Right renal cortex interstitium (tissue), 3 donors: ENCODE measurements around the gene MIOX. TPM values are rescaled to one million over a fixed set of nuclear protein-coding genes. Genes with fewer than 3 reads are reported as not detected.

Experiments used
- DNase-seq, 3 donors: peaks; one replicate each; pipeline ENCODE4 v3.0.0-alpha.2; 2013; ENCODE audit warnings: low read depth in 3 of 3, low spot score in 2 of 3
- polyA plus RNA-seq, 3 donors: library from polyadenylated mRNA; unstranded; fragments of 120-200 nt; gene quantifications; one replicate each; pipeline ENCODE4 v1.2.1, GENCODE V29; 2013; ENCODE audit not compliant: insufficient read length in 3 of 3

MIOX gene
- polyA plus RNA-seq, 3 donors: 3.2 to 19.0 (median 13.4) TPM

DNA sequence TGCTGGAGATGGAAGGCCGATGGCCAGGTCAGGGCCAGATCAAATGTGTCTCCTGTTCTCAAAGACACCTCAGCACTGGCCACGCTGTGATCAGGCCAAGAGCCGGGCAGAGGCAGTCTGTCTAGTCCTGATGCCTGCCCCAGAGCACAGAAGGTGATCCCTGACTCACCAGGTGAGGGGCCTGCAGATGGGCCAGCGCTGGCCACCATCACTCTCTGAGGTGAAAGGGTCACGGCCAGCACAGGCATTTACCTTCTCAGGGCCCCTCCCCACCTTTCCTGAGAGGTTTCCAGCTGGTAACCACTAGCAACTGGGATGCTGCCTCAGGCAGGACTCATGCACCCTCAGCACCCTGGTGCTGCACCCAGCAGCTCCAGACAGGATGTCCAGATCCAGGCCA lies 14.7 kb upstream of the MIOX start:
- no peak for DNase-seq

DNA sequence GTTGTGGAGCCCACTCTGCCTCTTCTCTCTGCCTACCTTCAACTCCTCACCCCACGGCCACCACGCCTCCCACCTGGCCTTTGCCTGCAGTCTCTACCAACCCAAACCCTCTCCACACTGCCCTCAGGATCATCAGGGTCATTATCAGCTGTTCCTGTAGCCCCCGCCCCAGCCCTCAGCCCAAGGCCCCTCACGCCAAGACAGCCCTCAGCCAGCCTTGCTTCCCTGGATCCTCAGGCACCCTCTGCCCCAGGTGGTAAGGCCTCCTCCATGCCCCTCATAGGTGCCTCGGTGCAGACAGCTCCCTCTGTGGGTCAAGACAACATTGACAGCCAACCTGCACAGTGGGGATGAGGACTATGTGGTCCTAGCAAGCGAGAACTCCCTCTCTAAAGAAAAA lies 13.6 kb upstream of the MIOX start:
- no peak for DNase-seq

DNA sequence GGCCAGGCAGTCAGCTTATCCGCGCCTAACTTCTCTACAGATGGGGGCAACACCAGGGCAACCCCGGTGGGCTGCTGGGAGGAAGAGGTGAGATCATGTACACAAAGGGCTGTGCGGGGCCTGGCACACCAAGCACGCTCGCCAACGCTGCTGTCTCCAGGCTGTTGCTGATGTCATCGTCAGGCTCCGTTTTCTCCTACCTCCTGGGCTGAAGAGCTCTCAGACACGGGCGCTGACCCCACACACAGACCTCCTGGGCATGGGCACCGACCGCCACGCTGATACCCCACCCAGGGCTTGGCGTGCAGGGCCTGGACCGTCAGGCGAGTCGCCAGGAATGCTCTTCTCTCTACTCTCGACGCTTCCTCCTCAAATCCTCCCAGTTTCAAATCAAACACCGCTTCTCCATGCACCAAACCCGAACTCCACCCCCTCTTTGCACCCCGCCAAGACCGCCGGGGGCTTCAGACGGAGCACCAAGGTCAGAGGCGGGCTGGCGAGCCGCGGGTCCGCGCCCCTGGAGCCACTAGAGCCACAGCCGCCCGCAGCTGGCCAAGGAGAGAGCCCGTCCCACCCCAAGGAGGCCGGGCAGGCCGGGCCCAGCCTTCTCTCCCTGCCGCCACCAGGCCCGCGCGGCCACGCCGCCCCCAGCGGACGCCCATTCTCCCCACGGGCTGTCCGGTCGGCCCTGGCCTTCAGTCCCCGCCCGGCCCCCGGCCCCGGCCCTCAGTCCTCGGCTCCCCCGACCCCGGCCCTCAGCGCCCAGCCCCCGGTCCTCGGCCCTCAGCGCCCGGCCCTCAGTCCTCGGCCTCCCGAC lies 12.6 kb upstream of the MIOX start:
- DNase-seq: no peak

DNA sequence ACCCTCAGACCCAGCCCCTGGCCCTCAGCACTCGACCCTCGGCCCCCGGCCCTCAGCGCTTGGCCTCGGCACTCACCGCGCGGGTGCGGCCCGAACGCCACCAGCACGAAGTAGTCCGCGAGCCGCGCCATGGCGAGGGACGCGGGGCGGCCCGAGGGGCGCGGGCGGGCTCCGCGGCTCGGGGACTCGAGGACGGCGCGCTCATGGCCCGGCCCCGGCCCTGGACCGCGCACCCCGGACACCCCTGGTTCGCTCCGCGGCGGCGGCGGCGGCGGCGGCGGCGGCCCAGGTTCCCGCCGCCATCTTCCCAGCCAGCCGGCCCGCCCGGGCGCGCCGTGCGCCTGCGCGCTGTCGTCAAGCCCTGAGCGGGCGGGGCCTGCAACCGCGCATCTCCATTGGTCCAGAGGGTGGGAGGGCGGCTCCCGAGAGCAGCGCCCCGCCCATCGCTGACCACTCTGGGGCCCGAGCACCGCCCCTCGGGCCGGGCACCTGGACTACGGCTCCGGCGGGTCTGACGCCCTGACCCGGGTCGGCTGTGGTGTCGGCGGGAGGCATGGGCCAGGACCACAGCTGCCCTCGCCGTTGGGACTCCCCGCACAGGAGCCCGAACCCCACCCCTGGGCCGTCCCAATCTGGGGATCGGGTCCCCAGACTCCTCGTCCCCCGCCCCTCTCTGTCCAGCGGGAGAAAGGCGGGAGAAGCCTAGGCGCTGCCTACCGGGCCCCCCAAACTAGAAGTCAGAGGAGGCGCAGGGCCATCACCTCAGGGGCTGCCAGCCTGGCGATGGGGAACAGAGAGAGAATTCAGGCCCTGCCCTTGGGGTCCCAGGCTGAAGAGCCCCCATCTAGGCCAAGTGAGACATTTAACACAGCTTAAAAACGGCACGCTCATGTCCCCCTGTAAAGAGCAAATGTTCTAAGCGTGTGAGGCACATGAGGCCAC lies 11.7 kb upstream of the MIOX start, which contains the start of gene SBF1:
SBF1 (minus strand) TSS at position 326 of the 942 bp plus-strand sequence; CDS start at position 131, 195 bp downstream.
- DNase-seq: peak; percentile 60 to 88 (median 84)

GRCh38 chr22:50475652-50476002 lies 11.0 kb upstream of the MIOX start:
- no peak for DNase-seq

GRCh38 chr22:50476868-50477267 lies 9.8 kb upstream of the MIOX start:
- DNase-seq: no peak

GRCh38 chr22:50477923-50478322 lies 8.7 kb upstream of the MIOX start:
- no peak for DNase-seq

- DNase-seq: no peak
Observed at GRCh38 chr22:50479721-50480120, 6.9 kb upstream of the MIOX start.

DNA sequence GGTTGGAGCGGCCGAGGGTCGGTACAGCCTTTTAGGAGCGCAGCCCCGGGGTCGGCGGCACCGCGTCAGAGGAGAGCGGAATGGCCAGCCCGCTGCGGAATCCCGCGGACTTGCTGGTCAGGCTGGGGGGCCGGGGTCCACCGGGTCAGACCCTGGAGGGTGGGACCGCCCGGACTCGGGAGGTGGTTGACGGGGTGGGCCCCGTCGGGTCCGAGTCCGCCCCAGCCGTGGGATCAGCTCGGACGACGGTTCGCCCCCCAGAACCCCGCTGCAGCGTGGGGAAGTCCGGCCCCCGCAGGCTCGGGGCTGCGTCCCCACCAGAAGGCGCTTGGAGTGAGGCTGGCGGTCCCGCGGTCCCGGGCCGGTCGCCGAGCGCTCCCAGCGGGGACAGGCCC lies 5.6 kb upstream of the MIOX start:
- no peak for DNase-seq

DNA sequence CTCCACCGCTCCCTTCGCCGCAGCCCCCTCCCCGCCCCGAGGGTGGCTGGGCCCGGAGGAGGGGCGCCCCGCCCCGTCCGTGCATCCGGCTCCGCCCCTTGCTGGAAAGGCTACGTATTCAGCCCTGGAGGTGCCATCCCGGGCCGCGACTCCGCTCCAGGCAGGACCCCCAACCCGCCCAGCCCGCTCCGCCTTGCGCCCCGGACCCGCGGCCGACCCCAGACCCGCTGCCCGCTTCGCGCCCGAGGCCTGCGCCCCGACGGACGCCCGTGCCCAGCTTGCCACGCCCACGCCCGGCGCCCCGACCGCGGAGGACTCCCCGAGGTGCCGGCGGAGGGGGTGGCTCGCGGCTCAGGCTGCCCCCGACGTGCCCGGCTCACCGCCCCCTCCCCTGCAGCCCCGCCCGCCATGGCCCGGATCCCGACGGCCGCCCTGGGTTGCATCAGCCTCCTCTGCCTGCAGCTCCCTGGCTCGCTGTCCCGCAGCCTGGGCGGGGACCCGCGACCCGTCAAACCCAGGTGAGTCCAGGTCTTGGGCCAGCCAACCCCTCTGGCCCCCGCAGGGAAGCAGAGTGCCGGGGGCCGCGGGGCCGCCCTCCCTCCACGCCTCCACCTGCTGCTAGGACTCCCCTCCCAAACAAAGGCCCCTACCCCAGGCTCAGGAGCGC lies 5.1 kb upstream of the MIOX start, which contains the start of gene ADM2:
ADM2 (plus strand) TSS at position 104 of the 667 bp plus-strand sequence; CDS start at position 409, 305 bp downstream.
- no peak for DNase-seq

- DNase-seq: no peak
Observed at GRCh38 chr22:50482107-50483074, 4.3 kb upstream of the MIOX start.

DNA sequence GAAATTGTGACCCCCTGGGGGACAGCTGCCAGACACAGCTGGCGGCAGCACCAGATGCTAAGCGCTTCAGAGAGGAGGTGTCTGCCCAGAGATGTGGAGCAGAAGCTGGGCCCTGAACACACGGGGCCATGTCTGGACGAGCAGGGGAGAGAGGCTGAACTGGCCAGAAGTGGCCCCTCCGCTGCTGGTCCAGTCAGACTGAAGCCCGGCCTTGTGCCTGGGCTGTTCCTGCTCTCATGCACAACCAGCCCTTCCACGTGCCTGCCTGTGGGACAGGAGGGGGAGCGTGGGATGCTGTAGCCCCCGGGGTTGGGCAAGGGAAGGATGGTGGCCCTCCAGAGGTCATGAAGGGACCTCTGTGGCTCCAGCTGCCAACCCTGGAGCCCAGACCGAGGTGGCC lies 3.6 kb upstream of the MIOX start:
- DNase-seq: no peak

DNA sequence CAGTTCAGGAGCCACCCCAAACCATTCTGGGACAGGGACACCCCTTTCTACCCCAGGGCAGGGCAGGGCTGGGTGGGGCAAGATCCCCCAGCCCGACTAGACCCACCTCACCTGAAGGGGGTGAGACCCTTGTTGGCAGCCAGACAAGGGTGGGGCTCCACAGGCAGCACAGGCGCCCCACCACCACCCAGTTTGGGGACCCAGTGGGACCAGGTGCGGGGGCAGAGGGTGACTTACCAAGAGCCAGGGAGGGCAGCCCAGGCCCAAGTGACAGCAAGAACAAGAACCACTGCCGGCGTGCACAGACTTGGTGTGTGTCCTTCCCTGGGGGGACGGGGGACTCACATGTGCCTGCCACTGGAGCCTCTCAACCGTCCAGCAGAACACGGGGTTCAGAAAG lies 3.1 kb upstream of the MIOX start:
- DNase-seq: no peak

- DNase-seq: no peak
Observed at GRCh38 chr22:50483977-50484853, 2.4 kb upstream of the MIOX start.

DNA sequence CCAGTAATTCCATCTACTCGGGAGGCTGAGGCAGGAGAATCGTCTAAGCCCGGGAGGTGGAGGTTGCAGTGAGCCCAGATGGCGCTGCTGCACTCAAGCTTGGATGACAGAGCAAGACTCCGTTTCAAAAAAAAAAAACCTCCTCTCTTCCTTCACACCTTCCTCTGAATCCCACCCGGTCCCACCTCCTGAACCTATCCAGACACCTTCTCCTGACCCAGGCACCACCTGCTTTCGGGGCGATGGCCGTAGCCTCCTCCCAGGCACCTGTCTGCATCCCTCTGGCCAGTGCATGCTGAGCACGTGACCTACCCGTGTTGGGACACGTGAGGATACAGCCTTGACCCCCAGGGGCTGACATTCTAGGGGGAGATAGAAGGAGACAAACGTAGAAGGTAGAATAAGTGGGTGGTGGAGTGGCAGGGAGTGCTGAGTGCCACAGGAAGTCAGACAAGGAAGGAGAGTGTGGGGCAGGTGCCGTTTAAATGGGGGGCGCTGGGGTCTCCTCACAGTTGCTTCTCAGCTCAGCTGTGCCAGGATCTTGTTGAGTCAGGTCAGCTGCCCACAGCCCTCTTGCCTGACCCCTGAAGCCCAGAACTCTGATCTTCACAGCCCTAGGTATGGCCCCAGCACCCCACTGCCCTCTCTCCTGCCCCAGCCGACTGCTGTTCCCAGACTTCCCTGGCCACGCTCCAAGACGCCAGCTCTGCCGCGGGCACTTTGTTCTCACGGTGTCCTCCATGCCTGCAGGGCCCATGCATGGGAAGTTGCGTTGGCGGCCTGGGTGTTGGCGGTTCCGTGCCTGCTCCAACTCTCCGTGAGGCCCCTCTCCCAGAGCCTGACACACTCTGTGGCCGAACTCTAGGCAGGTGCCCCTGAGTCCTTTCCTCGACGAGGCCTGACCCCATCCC lies 1.2 kb upstream of the MIOX start:
- DNase-seq: no peak

DNA sequence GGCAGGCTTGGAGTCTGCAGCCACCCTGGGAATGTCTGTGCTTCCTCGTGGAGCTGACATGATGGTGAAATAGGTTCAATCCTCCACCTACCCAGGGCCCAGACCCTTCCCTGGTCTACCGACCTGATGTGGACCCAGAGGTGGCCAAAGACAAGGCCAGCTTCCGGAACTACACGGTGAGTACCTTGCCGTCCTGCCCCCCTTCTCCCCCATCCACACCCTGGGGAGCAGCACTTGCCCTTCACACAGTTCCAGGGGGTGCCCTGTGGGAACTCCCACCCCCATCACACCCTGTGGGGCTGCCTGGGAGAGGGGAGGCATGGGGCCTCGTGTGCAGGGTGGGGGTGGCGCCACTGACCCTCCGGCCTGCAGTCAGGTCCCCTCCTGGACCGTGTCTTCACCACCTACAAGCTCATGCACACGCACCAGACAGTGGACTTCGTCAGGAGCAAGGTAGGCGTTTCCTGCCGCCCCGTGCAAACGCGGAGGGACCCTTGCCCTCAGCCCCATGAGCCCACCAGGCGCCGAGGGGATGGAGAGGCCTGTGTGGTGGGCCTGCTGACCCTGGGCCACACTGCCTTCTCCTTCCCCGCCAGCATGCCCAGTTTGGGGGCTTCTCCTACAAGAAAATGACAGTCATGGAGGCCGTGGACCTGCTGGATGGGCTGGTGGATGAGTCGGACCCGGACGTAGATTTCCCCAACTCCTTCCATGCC lies 789 bp downstream of the MIOX start:
- no peak for DNase-seq

GRCh38 chr22:50488006-50488677 lies 1.5 kb downstream of the MIOX start:
- DNase-seq: no peak
